VCaP (cell line): ENCODE data around the gene PDE11A.

Source experiments
- H3K27ac ChIP-seq: fragments of 450-650 bp; 2 replicates; pipeline ENCODE4 v1.5.1; 2017
- TF ChIP-seq, protein P1 (sequence below): fragments of 450-650 bp; conservative IDR thresholded peaks from 2 replicates; pipeline ENCODE4 v1.5.1; 2017; ENCODE audit warnings: mild to moderate bottlenecking, moderate library complexity

PDE11A gene

DNA sequence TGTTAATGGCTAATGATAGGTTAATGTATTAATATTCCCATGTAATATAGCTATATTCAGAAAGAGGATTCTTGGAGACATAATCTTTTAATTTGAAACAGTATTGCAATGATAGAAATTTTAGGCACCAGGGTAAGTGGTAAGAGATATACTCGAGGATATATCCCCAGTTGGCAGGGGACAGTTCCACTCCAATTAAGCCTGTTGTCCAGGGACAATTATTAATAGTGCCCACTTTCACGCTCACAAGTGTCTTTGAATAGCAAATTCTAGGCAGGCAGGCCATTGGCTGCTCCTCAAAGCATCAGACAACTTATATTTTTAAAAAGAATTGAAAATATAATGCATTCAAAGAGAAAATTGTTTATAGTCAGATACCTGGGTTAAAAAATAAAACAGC, 190.7 kb downstream of the PDE11A start:
- peak overlapping the region; percentile 37 for H3K27ac ChIP-seq
- TF ChIP-seq, protein P1, sequence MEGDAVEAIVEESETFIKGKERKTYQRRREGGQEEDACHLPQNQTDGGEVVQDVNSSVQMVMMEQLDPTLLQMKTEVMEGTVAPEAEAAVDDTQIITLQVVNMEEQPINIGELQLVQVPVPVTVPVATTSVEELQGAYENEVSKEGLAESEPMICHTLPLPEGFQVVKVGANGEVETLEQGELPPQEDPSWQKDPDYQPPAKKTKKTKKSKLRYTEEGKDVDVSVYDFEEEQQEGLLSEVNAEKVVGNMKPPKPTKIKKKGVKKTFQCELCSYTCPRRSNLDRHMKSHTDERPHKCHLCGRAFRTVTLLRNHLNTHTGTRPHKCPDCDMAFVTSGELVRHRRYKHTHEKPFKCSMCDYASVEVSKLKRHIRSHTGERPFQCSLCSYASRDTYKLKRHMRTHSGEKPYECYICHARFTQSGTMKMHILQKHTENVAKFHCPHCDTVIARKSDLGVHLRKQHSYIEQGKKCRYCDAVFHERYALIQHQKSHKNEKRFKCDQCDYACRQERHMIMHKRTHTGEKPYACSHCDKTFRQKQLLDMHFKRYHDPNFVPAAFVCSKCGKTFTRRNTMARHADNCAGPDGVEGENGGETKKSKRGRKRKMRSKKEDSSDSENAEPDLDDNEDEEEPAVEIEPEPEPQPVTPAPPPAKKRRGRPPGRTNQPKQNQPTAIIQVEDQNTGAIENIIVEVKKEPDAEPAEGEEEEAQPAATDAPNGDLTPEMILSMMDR = no peak

DNA sequence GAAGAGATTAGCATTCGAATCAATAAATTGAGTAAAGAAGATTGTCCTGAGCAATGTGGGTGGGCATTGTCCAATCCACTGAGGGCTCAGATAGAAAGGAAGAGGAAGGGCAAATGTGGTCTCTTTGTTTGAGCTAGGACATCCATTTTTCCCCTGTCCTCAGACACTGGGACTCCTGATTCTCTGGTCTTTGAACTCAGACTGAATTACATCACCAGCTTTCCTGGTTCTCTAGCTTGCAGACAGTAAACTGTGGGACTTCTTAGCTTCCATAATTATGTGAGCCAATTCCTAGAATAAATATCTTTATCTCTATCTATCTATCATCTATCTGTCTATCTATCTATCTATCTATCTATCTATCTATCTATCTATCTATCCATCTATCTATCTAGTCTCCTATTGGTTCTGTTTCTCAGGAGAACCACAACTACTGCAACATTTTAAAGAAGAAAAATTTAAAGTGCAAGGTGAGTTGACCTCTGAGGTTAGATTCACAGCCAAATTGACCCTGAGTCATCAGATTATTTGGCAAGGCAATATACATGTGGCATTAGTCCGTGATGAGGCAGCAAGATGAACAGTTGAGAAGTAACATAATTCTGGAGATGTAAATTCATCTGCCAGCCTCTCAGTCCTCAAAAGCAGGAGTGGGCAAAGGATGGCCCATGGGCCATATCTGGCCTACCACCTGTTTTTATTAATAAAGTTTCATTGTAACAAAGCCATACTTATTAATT, 191.4 kb downstream of the PDE11A start:
- TF ChIP-seq, protein P1 = no peak
- peak overlapping the region; percentile 37; the same call in 1 of the 2 replicates for H3K27ac ChIP-seq

DNA sequence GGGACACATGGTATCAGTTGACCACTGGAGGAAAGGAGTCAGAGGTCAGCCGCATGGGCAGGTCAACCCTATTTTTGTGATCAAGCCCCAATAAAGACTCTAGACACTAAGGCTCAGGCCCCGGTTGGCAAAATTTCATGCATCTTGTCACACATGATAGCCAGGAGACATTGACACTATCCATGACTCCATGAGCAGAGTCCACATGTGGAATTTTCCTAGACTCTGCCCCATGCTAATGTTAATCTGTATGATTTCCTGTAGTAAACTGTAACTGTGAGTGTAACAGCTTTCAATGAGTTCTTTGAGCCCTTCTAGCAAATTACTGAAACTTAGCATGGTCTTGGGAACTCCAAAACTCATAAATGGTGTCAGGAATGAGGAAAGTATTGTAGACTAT, 192.3 kb downstream of the PDE11A start:
- no peak overlapping the region for H3K27ac ChIP-seq
- TF ChIP-seq, protein P1 = no peak

DNA sequence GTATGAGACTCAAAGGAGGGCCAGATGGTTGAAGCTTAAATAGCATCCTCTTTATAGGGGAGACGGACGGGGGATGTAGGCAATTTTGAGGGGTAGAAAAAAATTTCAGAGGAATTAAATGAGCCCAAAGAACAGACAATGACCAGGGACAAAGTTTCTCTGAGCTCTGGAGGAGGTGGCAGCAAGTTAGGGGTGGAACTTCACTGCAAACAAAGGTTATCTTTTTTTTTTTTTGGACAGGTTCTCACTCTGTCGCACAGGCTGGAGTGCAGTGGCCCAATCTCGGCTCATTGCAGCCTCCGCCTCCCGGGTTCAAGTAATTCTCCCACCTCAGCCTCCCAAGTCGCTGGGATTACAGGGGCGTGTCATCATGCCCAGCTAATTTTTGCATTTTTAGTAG, 195.6 kb downstream of the PDE11A start:
- no peak overlapping the region for H3K27ac ChIP-seq
- TF ChIP-seq, protein P1 = no peak

DNA sequence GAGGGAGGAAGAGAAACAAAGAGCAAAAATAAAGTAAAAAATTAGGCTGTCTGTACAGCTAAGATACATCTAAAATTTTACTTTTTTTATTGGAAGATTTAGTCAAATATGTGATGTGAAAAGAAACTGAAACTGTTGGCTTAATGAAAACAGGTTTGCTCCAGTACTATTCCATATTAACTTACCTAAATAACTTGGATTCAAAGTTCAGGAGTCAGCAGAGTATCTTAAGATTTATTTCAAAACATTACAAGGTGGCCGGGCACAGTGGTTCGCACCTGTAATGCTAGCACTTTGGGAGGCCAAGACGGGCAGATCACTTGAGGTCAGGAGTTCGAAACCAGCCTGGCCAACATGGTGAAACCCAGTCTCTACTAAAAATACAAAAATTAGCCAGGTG, 197.9 kb downstream of the PDE11A start:
- H3K27ac ChIP-seq = no peak overlapping the region
- TF ChIP-seq, protein P1 = no peak

DNA sequence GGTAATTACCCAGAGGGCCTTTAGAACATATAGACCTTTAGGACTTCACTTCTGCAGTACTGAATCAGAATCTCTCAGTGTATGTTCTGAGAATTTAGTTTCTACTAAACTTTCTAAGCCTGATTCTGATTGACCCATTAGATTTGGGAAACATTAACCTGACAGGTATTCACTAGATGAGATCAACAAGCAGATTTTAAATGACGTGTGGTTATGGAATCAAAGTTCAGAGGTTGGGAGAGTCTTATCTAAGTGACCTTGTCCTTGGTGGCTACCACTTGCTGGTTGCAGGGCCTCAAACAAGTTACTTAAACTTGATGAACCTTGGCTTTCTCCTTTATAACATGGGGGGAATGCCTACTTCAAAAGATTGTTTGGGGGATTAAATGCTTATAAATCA, 198.7 kb downstream of the PDE11A start:
- H3K27ac ChIP-seq = no peak overlapping the region
- TF ChIP-seq, protein P1 = no peak

DNA sequence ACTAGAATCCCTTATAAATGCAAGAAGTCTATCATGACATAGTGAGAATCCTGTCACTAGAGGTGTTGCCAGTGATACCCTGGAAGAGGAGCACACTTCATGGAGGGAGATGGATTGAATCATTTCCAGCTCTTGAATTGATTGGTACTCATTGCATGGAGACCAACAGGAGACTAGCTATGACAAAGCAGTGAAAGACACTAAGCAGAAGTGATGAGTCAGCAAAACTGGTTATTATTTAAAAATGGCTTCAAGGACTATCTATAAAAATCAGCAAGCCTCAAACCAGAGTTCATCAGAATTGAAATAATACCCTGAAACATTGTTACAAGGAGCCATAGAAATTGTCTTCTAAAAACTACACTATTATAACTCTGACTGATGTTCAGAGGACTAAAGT, 200.3 kb downstream of the PDE11A start:
- H3K27ac ChIP-seq = no peak overlapping the region
- TF ChIP-seq, protein P1 = no peak
